Measurements from ENCODE around the gene TIMP2.

DNA sequence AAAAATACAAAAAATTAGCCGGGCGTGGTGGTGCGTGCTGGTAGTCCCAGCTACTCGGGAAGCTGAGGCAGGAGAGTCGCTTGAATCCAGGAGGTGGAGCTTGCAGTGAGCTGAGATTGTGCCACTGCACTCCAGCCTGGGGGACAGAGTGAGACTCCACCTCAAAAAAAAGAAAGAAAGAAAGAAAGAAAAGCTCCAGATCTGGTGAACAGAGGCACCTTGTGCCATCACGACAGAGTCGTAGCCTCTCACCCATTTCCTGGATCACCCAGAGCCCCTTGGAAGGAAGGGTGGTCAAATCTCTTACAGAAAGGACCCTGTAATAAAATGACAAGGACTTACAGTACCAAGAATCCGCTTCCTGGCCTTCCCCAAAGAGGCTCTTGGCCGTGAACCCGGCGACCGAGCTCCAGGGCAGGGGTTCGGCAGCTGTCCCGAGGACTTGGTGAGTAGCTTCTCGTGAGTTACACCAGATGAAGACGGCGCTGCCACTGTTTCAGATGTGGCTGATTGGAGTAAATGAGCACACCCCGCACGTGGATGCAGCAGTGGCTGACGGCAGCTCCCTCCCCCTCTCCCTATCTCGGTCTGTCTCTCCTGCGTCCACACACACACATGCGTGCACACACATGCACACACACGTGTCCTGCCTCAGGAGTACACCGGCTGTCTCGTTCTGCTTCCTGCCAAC lies 41.1 kb upstream of the TIMP2 start:
- TF ChIP-seq, protein P1, sequence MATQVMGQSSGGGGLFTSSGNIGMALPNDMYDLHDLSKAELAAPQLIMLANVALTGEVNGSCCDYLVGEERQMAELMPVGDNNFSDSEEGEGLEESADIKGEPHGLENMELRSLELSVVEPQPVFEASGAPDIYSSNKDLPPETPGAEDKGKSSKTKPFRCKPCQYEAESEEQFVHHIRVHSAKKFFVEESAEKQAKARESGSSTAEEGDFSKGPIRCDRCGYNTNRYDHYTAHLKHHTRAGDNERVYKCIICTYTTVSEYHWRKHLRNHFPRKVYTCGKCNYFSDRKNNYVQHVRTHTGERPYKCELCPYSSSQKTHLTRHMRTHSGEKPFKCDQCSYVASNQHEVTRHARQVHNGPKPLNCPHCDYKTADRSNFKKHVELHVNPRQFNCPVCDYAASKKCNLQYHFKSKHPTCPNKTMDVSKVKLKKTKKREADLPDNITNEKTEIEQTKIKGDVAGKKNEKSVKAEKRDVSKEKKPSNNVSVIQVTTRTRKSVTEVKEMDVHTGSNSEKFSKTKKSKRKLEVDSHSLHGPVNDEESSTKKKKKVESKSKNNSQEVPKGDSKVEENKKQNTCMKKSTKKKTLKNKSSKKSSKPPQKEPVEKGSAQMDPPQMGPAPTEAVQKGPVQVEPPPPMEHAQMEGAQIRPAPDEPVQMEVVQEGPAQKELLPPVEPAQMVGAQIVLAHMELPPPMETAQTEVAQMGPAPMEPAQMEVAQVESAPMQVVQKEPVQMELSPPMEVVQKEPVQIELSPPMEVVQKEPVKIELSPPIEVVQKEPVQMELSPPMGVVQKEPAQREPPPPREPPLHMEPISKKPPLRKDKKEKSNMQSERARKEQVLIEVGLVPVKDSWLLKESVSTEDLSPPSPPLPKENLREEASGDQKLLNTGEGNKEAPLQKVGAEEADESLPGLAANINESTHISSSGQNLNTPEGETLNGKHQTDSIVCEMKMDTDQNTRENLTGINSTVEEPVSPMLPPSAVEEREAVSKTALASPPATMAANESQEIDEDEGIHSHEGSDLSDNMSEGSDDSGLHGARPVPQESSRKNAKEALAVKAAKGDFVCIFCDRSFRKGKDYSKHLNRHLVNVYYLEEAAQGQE (IDR thresholded peaks at IDR 0.05) = no peak
- TF ChIP-seq, protein P2, sequence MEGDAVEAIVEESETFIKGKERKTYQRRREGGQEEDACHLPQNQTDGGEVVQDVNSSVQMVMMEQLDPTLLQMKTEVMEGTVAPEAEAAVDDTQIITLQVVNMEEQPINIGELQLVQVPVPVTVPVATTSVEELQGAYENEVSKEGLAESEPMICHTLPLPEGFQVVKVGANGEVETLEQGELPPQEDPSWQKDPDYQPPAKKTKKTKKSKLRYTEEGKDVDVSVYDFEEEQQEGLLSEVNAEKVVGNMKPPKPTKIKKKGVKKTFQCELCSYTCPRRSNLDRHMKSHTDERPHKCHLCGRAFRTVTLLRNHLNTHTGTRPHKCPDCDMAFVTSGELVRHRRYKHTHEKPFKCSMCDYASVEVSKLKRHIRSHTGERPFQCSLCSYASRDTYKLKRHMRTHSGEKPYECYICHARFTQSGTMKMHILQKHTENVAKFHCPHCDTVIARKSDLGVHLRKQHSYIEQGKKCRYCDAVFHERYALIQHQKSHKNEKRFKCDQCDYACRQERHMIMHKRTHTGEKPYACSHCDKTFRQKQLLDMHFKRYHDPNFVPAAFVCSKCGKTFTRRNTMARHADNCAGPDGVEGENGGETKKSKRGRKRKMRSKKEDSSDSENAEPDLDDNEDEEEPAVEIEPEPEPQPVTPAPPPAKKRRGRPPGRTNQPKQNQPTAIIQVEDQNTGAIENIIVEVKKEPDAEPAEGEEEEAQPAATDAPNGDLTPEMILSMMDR (IDR thresholded peaks at IDR 0.05; ENCODE audit: low read depth, low read length, missing input control) = no peak
- TF ChIP-seq, protein P3, sequence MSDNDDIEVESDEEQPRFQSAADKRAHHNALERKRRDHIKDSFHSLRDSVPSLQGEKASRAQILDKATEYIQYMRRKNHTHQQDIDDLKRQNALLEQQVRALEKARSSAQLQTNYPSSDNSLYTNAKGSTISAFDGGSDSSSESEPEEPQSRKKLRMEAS (IDR thresholded peaks at IDR 0.05) = no peak
- TF ChIP-seq YY1 (IDR thresholded peaks at IDR 0.05) = no peak
- no peak for TF ChIP-seq RAD21 (IDR thresholded peaks at IDR 0.05)
- no peak for TF ChIP-seq TAF1 (conservative IDR thresholded peaks at IDR 0.05)
- no peak for TF ChIP-seq EGR1 (IDR thresholded peaks at IDR 0.05; ENCODE audit: low read depth in 2 of 2)
- TF ChIP-seq RXRA (IDR thresholded peaks at IDR 0.05) = no peak
- no peak for TF ChIP-seq JUND (IDR thresholded peaks at IDR 0.05)
- TF ChIP-seq, protein P4, sequence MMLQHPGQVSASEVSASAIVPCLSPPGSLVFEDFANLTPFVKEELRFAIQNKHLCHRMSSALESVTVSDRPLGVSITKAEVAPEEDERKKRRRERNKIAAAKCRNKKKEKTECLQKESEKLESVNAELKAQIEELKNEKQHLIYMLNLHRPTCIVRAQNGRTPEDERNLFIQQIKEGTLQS (IDR thresholded peaks at IDR 0.05) = no peak
- no peak for TF ChIP-seq SP1 (IDR thresholded peaks at IDR 0.05)
